T-helper 17 cell (primary cell): ENCODE results near the gene PTPRN2. TPM values are rescaled to one million over a fixed set of nuclear protein-coding genes. Genes with fewer than 3 reads are reported as not detected.
"Not testable (repeated sequence)": the region's sequence is repeated elsewhere in the genome, so short reads cannot be mapped to it uniquely, and the experiment has no call there.

ENCODE experiments used
- ATAC-seq: fragments of 150-1000 bp; cut with Tn5 transposase; 2 replicates; pipeline ENCODE4 v1.10.0; 2021; ENCODE audit warnings: mild to moderate bottlenecking, moderate library complexity
- DNase-seq, 3 donors: peaks; one replicate each; pipeline versions ENCODE4 v3.0.0 to v3.0.0-alpha.2; 2020 to 2021
- H3K9me3 ChIP-seq: one replicate; pipeline ENCODE4 v1.7.0; 2013; ENCODE audit warnings: low read length, mild to moderate bottlenecking; ENCODE audit not compliant: control insufficient read depth, poor library complexity, severe bottlenecking
- H3K27ac Mint-ChIP-seq: one replicate; pipeline ENCODE4 v1.8.0; 2022; ENCODE audit warnings: mild to moderate bottlenecking, moderate library complexity, mixed read lengths
- H3K27me3 Mint-ChIP-seq: one replicate; pipeline ENCODE4 v1.8.0; 2022; ENCODE audit warnings: mixed read lengths
- H3K36me3 Mint-ChIP-seq: one replicate; pipeline ENCODE4 v1.8.0; 2022; ENCODE audit warnings: low read depth, mixed read lengths
- H3K4me1 Mint-ChIP-seq: one replicate; pipeline ENCODE4 v1.8.0; 2022; ENCODE audit warnings: mild to moderate bottlenecking, mixed read lengths
- H3K4me3 Mint-ChIP-seq: one replicate; pipeline ENCODE4 v1.8.0; 2022; ENCODE audit warnings: mild to moderate bottlenecking, moderate library complexity, mixed read lengths
- total RNA-seq, 4 donors: library from RNA in 2 of 4; stranded (reverse) in 2 of 4; gene quantifications; one replicate each; pipeline ENCODE4 v1.2.3 and lab custom pipeline; 2022 to 2026

Gene PTPRN2
- total RNA-seq, 2 donors from 2014 or later: 0.42 to 0.57 TPM

DNA sequence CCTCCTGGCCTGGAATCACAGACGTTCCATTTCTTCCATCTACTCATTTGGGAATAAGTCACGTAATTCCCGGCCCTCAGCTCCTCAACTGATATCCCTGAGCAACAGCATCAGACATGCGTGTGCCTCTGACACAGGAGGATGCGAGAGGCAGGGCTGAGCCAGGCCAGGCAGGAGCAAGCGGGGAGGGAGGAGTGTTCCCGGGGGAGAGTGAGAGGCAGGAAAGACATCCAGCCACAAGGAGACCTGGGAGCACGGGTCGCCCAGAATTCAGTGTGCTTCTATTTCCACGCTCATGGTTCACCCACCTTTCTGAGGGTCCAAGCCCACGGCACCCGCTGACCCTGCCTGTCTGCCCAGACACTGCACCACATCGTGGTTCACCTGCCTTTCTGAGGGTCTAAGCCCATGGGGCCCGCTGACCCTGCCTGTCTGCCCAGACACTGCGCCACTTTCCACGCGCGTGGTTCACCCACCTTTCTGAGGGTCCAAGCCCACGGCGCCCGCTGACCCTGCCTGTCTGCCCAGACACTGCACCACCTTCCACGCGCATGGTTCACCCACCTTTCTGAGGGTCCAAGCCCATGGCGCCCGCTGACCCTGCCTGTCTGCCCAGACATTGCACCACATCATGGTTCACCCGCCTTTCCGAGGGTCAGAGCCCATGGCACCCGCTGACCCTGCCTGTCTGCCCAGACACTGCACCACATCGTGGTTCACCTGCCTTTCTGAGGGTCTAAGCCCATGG, 293.0 kb downstream of the PTPRN2 start:
- ATAC-seq, H3K4me1 Mint-ChIP-seq, H3K9me3 ChIP-seq, DNase-seq, H3K4me3 Mint-ChIP-seq, H3K36me3 Mint-ChIP-seq, H3K27ac Mint-ChIP-seq, H3K27me3 Mint-ChIP-seq: not testable (repeated sequence)

DNA sequence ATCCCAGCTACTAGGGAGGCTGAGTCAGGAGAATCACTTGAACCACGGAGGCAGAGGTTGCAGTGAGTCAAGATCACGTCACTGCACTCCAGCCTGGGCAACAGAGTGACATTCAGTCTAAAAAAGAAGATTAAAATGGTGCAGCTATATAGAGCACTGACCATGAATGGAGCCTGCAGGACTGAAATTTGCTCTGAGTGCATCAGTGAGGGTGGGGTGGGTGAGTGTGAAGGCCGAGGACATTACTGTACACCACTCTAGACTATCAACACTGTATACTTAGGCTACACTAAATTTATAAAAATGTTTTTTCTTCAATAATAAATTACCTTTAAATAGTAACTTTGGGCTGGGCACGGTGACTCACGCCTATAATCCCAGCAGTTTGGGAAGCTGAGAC, 294.7 kb downstream of the PTPRN2 start:
- Mint-ChIP-seq H3K27ac (no peak overlapping the region), H3K4me1 (no peaks in the 10 kb centered on the region), H3K4me3 (no peak overlapping the region), H3K27me3 (peaks cover under 1% of the 10 kb centered on the region), H3K36me3 (peaks cover 2% of the 10 kb centered on the region)
- DNase-seq (no peak), ATAC-seq (no peak)
- no peaks in the 10 kb centered on the region for H3K9me3 ChIP-seq

DNA sequence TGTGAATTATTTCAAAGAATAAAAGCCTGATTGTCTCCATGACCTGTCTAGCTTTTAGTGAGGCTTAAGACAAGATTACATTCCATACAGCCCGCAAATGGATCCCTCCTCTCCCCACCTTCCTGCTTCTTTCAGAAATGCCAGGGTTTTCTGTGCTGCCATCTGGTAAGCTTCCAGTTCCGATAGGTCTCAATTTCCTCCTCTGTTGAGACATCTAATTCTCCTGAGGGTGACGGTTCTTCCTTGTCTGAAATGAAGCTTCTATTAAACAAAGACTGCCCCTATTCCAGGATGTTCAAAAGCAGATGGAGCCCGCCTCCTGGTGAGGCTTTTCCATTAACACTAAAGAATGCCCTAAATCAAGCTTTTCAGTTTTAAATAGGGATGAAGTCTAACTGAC, 295.6 kb downstream of the PTPRN2 start:
- no peaks in the 10 kb centered on the region for H3K4me1 Mint-ChIP-seq
- ATAC-seq (no peak), DNase-seq (no peak)
- no peak overlapping the region for H3K4me3 Mint-ChIP-seq
- H3K27me3 Mint-ChIP-seq: no peaks in the 10 kb centered on the region
- peaks cover 2% of the 10 kb centered on the region for H3K36me3 Mint-ChIP-seq
- H3K9me3 ChIP-seq: no peaks in the 10 kb centered on the region
- no peak overlapping the region for H3K27ac Mint-ChIP-seq

DNA sequence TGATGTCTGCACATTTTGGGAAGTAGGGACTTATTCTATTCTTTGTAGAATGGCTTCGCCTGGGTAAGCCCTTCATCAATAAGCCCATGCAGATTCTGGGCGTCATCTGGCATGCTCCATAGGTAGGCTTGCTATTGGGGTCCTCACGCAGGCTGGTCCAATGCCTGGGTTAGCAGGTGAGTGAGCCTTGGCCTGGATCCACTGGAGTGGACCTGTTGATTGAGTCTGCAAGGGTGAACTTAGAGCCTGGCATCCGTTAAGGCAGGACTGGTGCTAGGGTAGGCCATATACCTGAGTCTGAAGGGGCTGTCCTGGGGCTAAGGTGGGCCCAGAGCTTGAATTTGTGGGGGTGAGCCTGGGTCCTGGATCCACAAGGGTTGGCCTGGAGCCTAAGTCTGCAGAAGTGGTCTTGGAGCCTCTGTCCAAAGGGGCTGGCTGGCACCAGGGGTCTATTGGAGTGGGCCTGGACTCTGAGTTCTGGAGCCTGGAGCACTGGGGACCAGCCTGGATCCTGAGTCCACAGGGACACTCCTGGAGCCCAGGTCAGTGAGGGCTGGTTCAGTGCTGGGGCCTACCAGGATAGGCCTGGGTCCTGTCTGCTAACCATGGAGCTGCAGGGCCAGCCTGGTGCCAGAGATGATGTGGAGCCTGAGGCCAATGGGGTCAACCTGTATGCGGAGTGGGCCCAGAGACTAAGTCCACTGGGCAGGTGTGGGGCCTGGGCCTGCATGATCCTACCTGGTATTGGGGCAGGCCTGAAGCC, 297.7 kb downstream of the PTPRN2 start:
- Mint-ChIP-seq H3K4me1 (no peaks in the 10 kb centered on the region), H3K27me3 (no peaks in the 10 kb centered on the region), H3K36me3 (no peaks in the 10 kb centered on the region), H3K4me3 (no peak overlapping the region), H3K27ac (no peak overlapping the region)
- DNase-seq (no peak), ATAC-seq (no peak)
- H3K9me3 ChIP-seq: no peaks in the 10 kb centered on the region

DNA sequence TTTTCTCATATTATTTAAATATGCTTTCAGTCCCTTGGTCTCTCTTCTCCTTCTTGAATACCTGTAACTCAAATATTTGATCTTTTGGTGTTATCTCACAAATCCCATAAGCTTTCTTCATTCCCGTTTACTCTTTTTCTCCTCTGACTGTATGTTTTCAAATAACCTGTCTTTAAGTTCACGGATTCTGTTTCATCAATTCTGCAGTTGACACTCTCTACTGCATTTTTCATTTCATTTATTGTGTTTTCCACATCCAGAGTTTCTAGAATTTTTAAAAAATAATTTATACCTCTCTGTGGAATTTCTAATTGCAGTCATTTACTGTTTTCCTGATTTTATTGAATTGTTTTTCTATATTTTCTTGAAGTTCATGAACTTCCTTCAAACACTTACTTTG, 298.4 kb downstream of the PTPRN2 start:
- Mint-ChIP-seq H3K27me3 (no peaks in the 10 kb centered on the region), H3K36me3 (no peaks in the 10 kb centered on the region), H3K4me3 (no peak overlapping the region), H3K27ac (no peak overlapping the region), H3K4me1 (no peaks in the 10 kb centered on the region)
- ATAC-seq: no peak
- no peak for DNase-seq
- no peaks in the 10 kb centered on the region for H3K9me3 ChIP-seq

DNA sequence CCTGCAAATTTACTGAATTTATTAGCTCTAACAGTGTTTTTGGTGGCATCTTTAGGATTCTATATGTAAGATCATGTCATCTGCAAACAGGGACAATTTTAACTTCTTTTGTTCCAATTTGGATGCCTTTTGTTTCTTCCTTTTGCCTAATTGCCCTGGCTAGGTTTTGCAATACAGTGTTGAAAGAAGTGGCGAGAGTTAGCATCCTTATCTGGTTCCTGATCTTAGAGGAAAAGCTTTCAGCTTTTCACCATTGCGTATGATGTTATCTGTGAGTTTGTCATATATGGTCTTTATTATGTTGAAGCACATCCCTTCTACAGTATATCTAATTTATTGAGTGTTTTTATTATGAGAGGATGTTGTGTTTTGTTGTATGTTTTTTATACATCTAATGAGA, 301.4 kb downstream of the PTPRN2 start:
- Mint-ChIP-seq H3K36me3 (no peaks in the 10 kb centered on the region), H3K4me1 (no peaks in the 10 kb centered on the region), H3K27me3 (no peaks in the 10 kb centered on the region), H3K27ac (no peak overlapping the region), H3K4me3 (no peak overlapping the region)
- H3K9me3 ChIP-seq: no peaks in the 10 kb centered on the region
- ATAC-seq (no peak), DNase-seq (no peak)

DNA sequence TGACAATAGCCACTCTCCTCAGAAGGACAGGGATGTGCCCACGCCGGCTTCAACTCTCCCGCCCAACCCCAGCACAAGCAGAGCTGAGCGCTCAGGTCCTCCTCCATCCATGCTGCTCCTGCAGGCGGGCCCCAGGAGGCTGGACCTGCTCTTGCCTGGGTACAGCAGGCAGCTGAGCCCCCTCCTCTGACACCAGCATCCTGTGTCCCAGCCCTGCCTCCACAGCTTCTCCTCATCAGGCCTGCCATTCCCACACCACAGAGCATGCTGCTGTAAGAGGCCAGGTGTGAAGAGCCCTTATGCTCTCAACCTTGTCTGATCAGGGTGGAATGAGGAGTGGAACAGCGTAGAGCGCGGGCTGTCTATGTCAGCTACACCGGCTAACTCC, 302.2 kb downstream of the PTPRN2 start:
- no peaks in the 10 kb centered on the region for H3K9me3 ChIP-seq
- H3K27ac Mint-ChIP-seq: no peak overlapping the region
- no peaks in the 10 kb centered on the region for H3K4me1 Mint-ChIP-seq
- no peaks in the 10 kb centered on the region for H3K27me3 Mint-ChIP-seq
- H3K36me3 Mint-ChIP-seq: no peaks in the 10 kb centered on the region
- ATAC-seq (no peak), DNase-seq (no peak)
- H3K4me3 Mint-ChIP-seq: no peak overlapping the region

DNA sequence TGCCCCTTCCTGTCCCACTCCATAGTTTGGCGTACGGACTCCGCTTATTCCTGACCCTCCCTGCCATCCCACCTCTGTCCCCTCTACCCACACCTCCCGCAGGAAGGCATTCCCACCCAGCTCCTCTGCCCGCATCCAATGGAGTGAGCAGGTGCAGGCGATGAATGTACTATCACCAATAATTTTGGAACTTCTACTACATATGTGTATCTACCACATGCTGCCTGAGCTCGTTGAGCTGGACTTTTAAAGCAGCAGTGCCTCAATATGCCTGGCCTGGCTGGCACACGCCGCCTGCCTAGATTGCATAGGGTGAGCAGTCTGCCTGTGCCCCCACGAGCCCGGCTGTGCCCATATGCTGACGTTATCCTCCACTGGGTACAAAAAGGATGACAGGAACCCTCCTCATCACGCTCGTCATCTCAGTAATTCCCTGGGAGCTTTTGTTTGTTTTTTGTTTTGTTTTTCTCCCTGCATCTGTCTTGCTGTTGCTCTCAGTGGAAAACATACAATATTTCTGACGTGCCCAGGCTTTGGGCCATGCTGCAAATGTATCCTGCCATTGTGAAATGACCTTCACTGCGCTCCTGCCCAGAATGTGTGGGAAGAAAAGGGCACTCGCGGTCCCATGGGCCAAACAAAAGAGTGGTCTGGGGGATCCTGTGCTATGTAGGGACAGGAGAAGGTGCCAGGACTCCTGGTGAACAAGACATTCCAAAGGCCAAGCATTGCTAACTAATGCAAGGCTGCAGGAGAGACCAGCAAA, 302.8 kb downstream of the PTPRN2 start:
- no peaks in the 10 kb centered on the region for H3K36me3 Mint-ChIP-seq
- DNase-seq: no peak
- no peaks in the 10 kb centered on the region for H3K4me1 Mint-ChIP-seq
- H3K27ac Mint-ChIP-seq: no peak overlapping the region
- no peaks in the 10 kb centered on the region for H3K27me3 Mint-ChIP-seq
- no peak for ATAC-seq
- H3K4me3 Mint-ChIP-seq: no peak overlapping the region
- H3K9me3 ChIP-seq: no peaks in the 10 kb centered on the region

DNA sequence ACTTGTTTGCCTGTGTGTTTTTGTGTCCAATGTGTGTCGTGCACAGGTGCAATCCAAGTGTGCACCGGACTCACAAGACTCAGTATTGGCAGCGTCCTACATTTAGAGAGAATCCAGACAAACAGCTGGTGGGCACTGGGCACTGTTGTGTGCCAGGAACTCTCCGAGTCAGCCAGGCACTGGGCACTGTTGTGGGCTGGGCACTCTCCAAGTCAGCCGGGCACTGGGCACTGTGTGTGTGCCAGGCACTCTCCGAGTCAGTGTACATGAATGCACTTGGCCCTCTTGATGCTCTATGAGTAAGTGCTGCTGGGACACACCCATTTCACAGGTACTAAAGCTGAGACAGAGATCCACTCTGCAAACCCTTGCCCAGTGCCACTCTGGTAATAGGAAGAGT, 303.5 kb downstream of the PTPRN2 start:
- Mint-ChIP-seq H3K36me3 (no peaks in the 10 kb centered on the region), H3K4me1 (no peaks in the 10 kb centered on the region), H3K27ac (no peak overlapping the region), H3K27me3 (no peaks in the 10 kb centered on the region), H3K4me3 (no peak overlapping the region)
- no peak for DNase-seq
- no peaks in the 10 kb centered on the region for H3K9me3 ChIP-seq
- no peak for ATAC-seq

DNA sequence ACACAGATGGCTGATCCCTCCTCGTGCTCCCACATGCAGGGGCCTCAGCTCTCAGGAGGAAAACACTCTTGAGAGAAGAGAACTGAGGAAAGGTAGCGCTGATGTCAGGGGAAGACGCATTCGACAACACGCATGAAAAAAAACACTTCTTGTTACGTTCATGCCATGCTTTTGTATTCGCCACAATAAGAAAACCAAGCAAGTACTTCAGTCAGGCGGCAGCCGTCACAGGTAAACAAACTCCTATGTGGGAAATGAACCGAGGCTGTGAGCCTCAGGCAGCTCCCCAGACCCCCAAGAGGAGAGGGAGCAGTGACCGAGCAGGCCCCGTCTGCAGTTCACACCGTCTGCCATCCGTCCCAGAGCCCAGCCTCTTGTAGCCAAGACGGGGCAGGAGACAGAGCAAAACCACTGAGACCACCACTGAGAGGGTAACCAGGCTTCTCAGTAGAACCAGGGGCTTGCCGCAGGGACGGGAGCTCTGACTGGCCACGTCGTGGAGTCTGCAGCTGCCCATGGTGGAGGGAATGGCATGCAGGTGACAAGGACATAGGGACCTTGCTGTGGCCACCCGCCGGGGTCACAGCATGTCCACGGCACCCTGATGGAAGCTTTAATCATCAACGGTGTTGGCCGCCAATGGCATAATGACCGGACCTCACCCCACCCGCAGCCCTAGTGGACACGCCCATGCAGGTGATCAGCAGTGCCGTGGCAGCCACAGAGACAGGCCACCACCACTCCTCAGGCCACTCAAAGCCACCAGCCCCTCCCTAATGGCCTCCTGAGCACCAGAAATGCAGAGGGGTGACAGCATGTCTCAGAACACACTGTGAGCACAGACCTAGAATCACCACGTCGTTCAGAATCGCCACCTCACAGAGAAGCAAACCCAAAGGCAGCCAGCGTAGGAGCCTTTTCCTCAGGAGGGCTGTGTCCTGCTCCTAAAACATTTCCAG, 304.3 kb downstream of the PTPRN2 start:
- H3K4me3 Mint-ChIP-seq: no peak overlapping the region
- no peaks in the 10 kb centered on the region for H3K36me3 Mint-ChIP-seq
- no peak for ATAC-seq

DNA sequence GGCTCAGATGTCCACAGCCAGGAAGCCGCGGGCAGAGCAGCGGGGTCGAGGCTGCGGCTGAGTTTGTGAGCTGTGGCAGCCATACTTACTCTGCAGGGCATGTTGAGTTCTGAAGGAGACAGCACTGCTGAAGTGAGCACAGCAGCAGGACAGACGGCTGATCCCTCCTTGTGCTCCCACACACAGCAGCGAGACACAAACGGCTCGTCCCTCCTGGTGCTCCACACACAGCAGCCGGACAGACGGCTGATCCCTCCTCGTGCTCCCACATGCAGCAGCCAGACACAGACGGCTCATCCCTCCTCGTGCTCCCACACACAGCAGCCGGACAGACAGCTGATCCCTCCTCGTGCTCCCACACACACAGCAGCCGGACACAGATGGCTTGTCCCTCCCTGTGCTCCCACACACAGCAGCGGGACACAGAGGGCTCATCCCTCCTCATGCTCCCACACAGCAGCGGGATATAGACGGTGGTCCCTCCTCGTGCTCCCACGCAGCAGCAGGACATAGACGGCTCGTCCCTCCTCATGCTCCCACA, 305.1 kb downstream of the PTPRN2 start:
- Mint-ChIP-seq H3K4me1 (no peaks in the 10 kb centered on the region), H3K27me3 (no peaks in the 10 kb centered on the region), H3K4me3 (no peak overlapping the region), H3K36me3 (no peaks in the 10 kb centered on the region), H3K27ac (no peak overlapping the region)
- DNase-seq: no peak
- no peaks in the 10 kb centered on the region for H3K9me3 ChIP-seq
- ATAC-seq: no peak

More for the DNA sequence above, 304.3 kb downstream of the PTPRN2 start:
- DNase-seq: no peak
- H3K27ac Mint-ChIP-seq: no peak overlapping the region
- H3K4me1 Mint-ChIP-seq: no peaks in the 10 kb centered on the region
- no peaks in the 10 kb centered on the region for H3K9me3 ChIP-seq
- H3K27me3 Mint-ChIP-seq: no peaks in the 10 kb centered on the region

DNA sequence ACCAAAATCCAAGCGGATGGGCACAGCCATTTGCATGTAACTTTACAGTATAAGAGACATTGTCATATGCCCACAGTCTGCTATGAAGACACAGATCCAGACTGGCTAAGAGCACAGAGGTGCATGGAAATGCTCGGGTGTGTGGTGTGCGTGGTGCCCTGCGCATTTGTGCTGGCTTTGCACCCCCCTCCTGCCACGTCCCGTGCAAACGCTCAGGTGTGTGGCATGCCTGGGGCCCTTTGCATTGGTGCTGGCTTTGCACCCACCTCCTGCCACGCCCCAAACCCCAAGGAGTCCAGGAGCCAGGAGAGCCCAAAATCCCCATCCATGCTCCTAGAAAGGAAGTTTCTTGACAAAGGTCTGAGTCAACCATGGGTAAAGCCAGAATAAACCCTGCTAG, 306.2 kb downstream of the PTPRN2 start:
- H3K9me3 ChIP-seq: no peaks in the 10 kb centered on the region
- no peaks in the 10 kb centered on the region for H3K36me3 Mint-ChIP-seq
- ATAC-seq (no peak), DNase-seq (no peak)
- H3K4me1 Mint-ChIP-seq: no peaks in the 10 kb centered on the region
- H3K27me3 Mint-ChIP-seq: no peaks in the 10 kb centered on the region
- H3K4me3 Mint-ChIP-seq: no peak overlapping the region
- no peak overlapping the region for H3K27ac Mint-ChIP-seq
